ENCODE data around the gene L3HYPDH. TPM values are rescaled to one million over a fixed set of nuclear protein-coding genes. Genes with fewer than 3 reads are reported as not detected.

L3HYPDH gene
- polyA plus RNA-seq, 1 of the 3 experiments (the other 2 are of a cell fraction): 66.2 TPM

DNA sequence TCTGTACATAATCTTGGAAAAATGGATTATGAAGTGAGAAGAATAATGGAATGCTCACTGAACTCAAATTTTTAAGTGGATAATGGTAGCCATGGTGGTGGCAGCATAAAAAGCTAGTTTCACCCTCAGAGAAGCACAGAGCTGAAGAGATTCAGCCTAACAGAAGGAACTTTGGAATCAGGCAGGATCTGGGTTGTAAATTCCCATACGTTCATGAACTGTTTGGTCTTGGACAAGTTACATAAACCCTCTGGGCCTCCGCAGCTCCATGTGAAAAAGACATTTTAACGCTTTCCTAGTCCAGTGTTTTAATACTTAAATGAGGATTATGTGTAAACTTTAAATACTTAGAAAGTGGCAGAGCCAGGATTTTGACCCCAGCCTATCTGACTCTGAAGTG, 26.8 kb upstream of the L3HYPDH start (continued):
- no peak for TF ChIP-seq CTCF (IDR thresholded peaks at IDR 0.05)
- no peak for TF ChIP-seq FOSL2 (IDR thresholded peaks at IDR 0.05; ENCODE audit: borderline replicate concordance, low read depth)
- TF ChIP-seq FOXM1 (IDR thresholded peaks at IDR 0.05; ENCODE audit: low read depth): no peak
- no peak for TF ChIP-seq FOXJ3 (CRISPR knock-in tag; IDR thresholded peaks at IDR 0.05)
- no peak for TF ChIP-seq RXRA (IDR thresholded peaks at IDR 0.05; ENCODE audit: borderline replicate concordance, low read depth)
- no peak for TF ChIP-seq MEF2A (IDR thresholded peaks at IDR 0.05; ENCODE audit: borderline replicate concordance, low read depth)
- no peak for TF ChIP-seq MXI1 (IDR thresholded peaks at IDR 0.05; ENCODE audit: low read depth, low read length)
- no peak for TF ChIP-seq CHD2 (IDR thresholded peaks at IDR 0.05; ENCODE audit: low read length, partially characterized antibody)
- TF ChIP-seq TAF1 (IDR thresholded peaks at IDR 0.05; ENCODE audit: borderline replicate concordance, low read depth, low read length): no peak
- TF ChIP-seq EZH2phosphoT487 (IDR thresholded peaks at IDR 0.05; ENCODE audit: borderline replicate concordance, low read depth): no peak

- POLR2A ChIA-PET: no interaction called here
- CTCF ChIA-PET: interaction anchor here (1.2 to 8.0 kb wide), 6 partner anchors 35 to 178 kb away, joined by 3 to 198 read pairs (median 4); partner anchors contain the start of gene CCDC175
- Histone ChIP-seq H3K27me3 (ENCODE audit: insufficient read depth) (no peaks in the 10 kb centered on the region; the same call in 1 of the 2 replicates), H3K4me3 (ENCODE audit: low read depth in 2 of 2, low read length in 1 of 2) (no peak overlapping the region), H4K20me1 (ENCODE audit: insufficient read depth) (no peaks in the 10 kb centered on the region), H3K9me3 (no peaks in the 10 kb centered on the region), H2AFZ (ENCODE audit: low read depth) (no peak overlapping the region), H3K27ac (ENCODE audit: low read depth in 2 of 2, low read length in 1 of 2) (no peak overlapping the region), H3K4me1 (ENCODE audit: control insufficient read depth in 1 of 2, insufficient read depth in 2 of 2, low read depth in 1 of 2, low read length in 1 of 2) (peaks cover 0 to 2% of the 10 kb centered on the region in 2 experiments; a peak in 1 of 4 replicates), H3K36me3 (replicated peaks in 1 of 2; ENCODE audit: control insufficient read depth in 1 of 2, insufficient read depth in 2 of 2, low read length in 1 of 2) (peaks cover 0 to 2% of the 10 kb centered on the region in 2 experiments), H3K79me2 (ENCODE audit: insufficient read depth) (no peaks in the 10 kb centered on the region), H3K4me2 (no peak overlapping the region), H3K9me2 (no peaks in the 10 kb centered on the region), H3F3A (replicated peaks; ENCODE audit: insufficient read depth) (no peaks in the 10 kb centered on the region), H3K9ac (no peak overlapping the region)
- no peak for TF ChIP-seq POLR2AphosphoS5 (IDR thresholded peaks at IDR 0.05; ENCODE audit: low read depth, low read length)
- TF ChIP-seq FOXM1 (IDR thresholded peaks at IDR 0.05; ENCODE audit: low read depth): no peak
- no peak for TF ChIP-seq TCF12 (IDR thresholded peaks at IDR 0.05)
- TF ChIP-seq GATA2 (CRISPR knock-in tag; IDR thresholded peaks at IDR 0.05): no peak
- no peak for TF ChIP-seq PBX3 (IDR thresholded peaks at IDR 0.05)
- no peak for TF ChIP-seq NRF1 (IDR thresholded peaks at IDR 0.05; ENCODE audit: low read depth, low read length)
- 51% methylated on average over 2 of the region's 2 CpGs for WGBS (ENCODE audit: low lambda C conversion rate)
- DNase-seq: no peak
Observed at GRCh38 chr14:59510001-59510400, 25.8 kb upstream of the L3HYPDH start.

All from SK-N-SH (cell line).